GM04504 (cell line): ENCODE data around the gene SREK1IP1.

ENCODE experiments used
- DNase-seq: peaks from one replicate; pipeline ENCODE4 v3.0.0-alpha.2; 2012; ENCODE audit warnings: low read depth

Gene SREK1IP1

GRCh38 chr5:64682608-64683007 is 85.9 kb downstream of the SREK1IP1 start:
- DNase-seq, result no peak

DNA sequence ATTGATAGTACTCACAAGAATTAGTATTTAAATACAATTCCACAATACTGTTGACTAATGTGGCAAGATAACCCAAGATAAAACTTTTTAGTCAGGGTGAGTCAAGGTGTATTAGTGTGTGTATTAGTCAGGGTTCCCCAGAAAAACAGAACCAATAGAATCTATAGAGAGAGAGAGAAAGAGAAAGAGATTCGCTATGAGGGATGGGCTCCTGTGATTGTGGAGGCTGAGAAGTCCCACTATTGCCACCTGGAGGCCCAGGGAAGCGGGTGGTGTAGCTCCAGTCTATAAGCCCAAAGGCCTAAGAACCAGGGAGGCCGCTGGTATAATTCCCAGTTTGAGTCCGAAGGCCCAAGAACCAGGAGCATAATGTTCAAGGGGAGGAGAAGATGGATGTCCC is 88.2 kb downstream of the SREK1IP1 start:
- DNase-seq, result no peak

DNA sequence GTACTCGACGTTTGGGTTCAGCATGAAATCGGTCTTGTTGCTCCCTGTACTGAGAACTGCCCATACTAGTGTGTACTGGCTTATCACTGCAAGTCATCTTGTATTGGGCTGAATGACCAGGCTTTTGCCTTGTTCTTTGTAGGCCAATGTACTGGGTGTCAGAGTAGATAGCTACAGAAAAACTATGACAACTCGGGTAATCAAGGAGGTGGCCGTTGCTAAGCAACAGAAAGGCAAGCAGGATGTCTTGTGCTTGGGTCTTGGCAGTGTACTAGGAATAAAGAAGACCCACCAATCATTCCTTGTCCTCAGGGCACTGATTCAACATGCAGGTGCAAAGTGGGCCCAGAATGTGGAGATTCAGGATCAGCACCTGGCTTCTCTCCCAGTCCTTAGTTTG is 90.1 kb downstream of the SREK1IP1 start:
- DNase-seq, result no peak

DNA sequence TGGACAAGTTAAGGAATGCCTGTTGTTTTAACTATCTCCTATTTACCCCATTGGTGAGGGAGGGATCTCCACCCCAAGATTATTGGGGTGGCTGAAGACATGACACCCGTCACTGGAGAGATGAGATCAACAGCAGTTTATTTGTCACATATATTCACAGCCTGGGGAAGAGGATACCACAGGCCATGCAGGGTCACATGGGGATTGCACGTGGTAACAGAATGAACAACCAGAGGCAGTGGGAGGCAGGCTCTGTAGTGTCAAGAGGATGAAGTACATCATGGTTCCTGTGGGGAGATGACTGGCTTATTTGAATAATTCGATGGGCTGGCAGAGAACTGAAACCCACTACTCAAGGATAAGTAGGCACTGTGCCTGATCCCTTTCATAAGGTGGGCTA is 96.8 kb downstream of the SREK1IP1 start:
- no peak for DNase-seq

GRCh38 chr5:64670277-64670676 is 98.2 kb downstream of the SREK1IP1 start:
- DNase-seq, result no peak
